Neural cell (in vitro differentiated cells): ENCODE data around the gene ZNF771. TPM values are rescaled to one million over a fixed set of nuclear protein-coding genes. Genes with fewer than 3 reads are reported as not detected.

Source experiments
- H2AFZ ChIP-seq: fragments of 200-600, 300-800 bp; sonication (generic), shearing (Covaris generic); 2 replicates; pipeline ENCODE4 v1.6.0; 2014; ENCODE audit warnings: low read depth, mild to moderate bottlenecking, antibody characterized with exemption, low read length, moderate library complexity
- H3F3A ChIP-seq: fragments of 200-600 bp; shearing (Covaris generic); 2 replicates; pipeline ENCODE4 v1.6.1; 2016; ENCODE audit warnings: mild to moderate bottlenecking, moderate library complexity, mixed read lengths, antibody characterized with exemption, low read length; ENCODE audit not compliant: insufficient read depth, poor library complexity, severe bottlenecking
- H3K27ac ChIP-seq: fragments of 200-600, 300-800 bp; sonication (generic), shearing (Covaris generic); 2 replicates; pipeline ENCODE4 v1.5.1; 2014; ENCODE audit warnings: mild to moderate bottlenecking, low read length, moderate library complexity
- H3K27me3 ChIP-seq: fragments of 300-800, 200-600 bp; sonication (generic), shearing (Covaris generic); 2 replicates; pipeline ENCODE4 v1.6.0; 2014; ENCODE audit warnings: mild to moderate bottlenecking, low read depth, low read length, moderate library complexity; ENCODE audit not compliant: insufficient read depth
- H3K36me3 ChIP-seq: fragments of 300-800, 200-600 bp; sonication (generic), shearing (Covaris generic); 2 replicates; pipeline ENCODE4 v1.5.1; 2014; ENCODE audit warnings: mild to moderate bottlenecking, antibody characterized with exemption, low read length, moderate library complexity; ENCODE audit not compliant: insufficient read depth
- H3K4me2 ChIP-seq: fragments of 300-800, 200-600 bp; sonication (generic), shearing (Covaris generic); 2 replicates; pipeline ENCODE4 v1.6.0; 2014; ENCODE audit warnings: mild to moderate bottlenecking, low read length
- H3K4me3 ChIP-seq: fragments of 300-800, 200-600 bp; sonication (generic), shearing (Covaris generic); 2 replicates; pipeline ENCODE4 v1.5.1; 2014; ENCODE audit warnings: mild to moderate bottlenecking, low read length, moderate library complexity
- H3K79me2 ChIP-seq: fragments of 200-600 bp; shearing (Covaris generic); replicated peaks from 2 replicates; pipeline ENCODE4 v1.6.0; 2014; ENCODE audit warnings: mild to moderate bottlenecking, low read length, moderate library complexity; ENCODE audit not compliant: insufficient read depth
- H3K9ac ChIP-seq: fragments of 300-800, 200-600 bp; sonication (generic), shearing (Covaris generic); 2 replicates; pipeline ENCODE4 v1.6.1; 2016; ENCODE audit warnings: mild to moderate bottlenecking, low read length, mixed read lengths
- H3K9me2 ChIP-seq: fragments of 200-600 bp; shearing (Covaris generic); 2 replicates; pipeline ENCODE4 v1.6.1; 2016; ENCODE audit warnings: mild to moderate bottlenecking, low read length, mixed read lengths; ENCODE audit not compliant: insufficient read depth
- H3K9me3 ChIP-seq: fragments of 200-600, 300-800 bp; sonication (generic), shearing (Covaris generic); 2 replicates; pipeline ENCODE4 v1.6.1; 2016; ENCODE audit warnings: mild to moderate bottlenecking, mixed run types, low read length, moderate library complexity, mixed read lengths
- H4K20me1 ChIP-seq: fragments of 200-600 bp; shearing (Covaris generic); 2 replicates; pipeline ENCODE4 v1.6.1; 2016; ENCODE audit warnings: mild to moderate bottlenecking, mixed run types; ENCODE audit not compliant: insufficient read depth
- EP300 ChIP-seq: fragments of 450-650 bp; conservative IDR thresholded peaks from 2 replicates; pipeline ENCODE4 v1.6.1; 2014; ENCODE audit warnings: antibody characterized with exemption, mild to moderate bottlenecking, moderate library complexity; ENCODE audit not compliant: poor library complexity, severe bottlenecking
- EZH2 ChIP-seq: fragments of 200-600, 300-800 bp; shearing (Covaris generic), sonication (generic); IDR thresholded peaks from 2 replicates; pipeline ENCODE4 v1.6.1; 2014; ENCODE audit warnings: antibody characterized with exemption, low read length, borderline replicate concordance, mild to moderate bottlenecking; ENCODE audit not compliant: insufficient read depth, poor library complexity, severe bottlenecking
- MXI1 ChIP-seq: fragments of 450-650 bp; conservative IDR thresholded peaks from 2 replicates; pipeline ENCODE4 v1.6.1; 2014; ENCODE audit warnings: antibody characterized with exemption, mild to moderate bottlenecking; ENCODE audit not compliant: poor library complexity, severe bottlenecking
- POLR2AphosphoS5 ChIP-seq: IDR thresholded peaks from 2 replicates; pipeline ENCODE4 v1.6.1; 2012
- RAD21 ChIP-seq: fragments of 450-650 bp; conservative IDR thresholded peaks from 2 replicates; pipeline ENCODE4 v1.6.1; 2014; ENCODE audit warnings: antibody characterized with exemption, mild to moderate bottlenecking, moderate library complexity
- REST ChIP-seq: IDR thresholded peaks from 2 replicates; pipeline ENCODE4 v1.6.1; 2012; ENCODE audit warnings: borderline replicate concordance
- SMC3 ChIP-seq: fragments of 450-650 bp; conservative IDR thresholded peaks from 2 replicates; pipeline ENCODE4 v1.6.1; 2014; ENCODE audit warnings: antibody characterized with exemption, mild to moderate bottlenecking, moderate library complexity; ENCODE audit not compliant: poor library complexity
- TAF1 ChIP-seq: IDR thresholded peaks from 2 replicates; pipeline ENCODE4 v1.6.1; 2012; ENCODE audit warnings: low read depth
- polyA plus RNA-seq: library from polyadenylated mRNA; depleted of rRNA; stranded (reverse); fragments of >200 nt; gene quantifications from 2 replicates; pipeline ENCODE4 v1.2.3, GENCODE V29; 2014
- TF ChIP-seq, protein P1 (sequence below): fragments of 450-650 bp; IDR thresholded peaks from 2 replicates; pipeline ENCODE4 v1.5.1; 2014; ENCODE audit warnings: antibody characterized with exemption, mild to moderate bottlenecking, moderate library complexity; ENCODE audit not compliant: poor library complexity, severe bottlenecking

Gene ZNF771
- polyA plus RNA-seq, 1 donor from 2014 or later, result 11.7 TPM

DNA sequence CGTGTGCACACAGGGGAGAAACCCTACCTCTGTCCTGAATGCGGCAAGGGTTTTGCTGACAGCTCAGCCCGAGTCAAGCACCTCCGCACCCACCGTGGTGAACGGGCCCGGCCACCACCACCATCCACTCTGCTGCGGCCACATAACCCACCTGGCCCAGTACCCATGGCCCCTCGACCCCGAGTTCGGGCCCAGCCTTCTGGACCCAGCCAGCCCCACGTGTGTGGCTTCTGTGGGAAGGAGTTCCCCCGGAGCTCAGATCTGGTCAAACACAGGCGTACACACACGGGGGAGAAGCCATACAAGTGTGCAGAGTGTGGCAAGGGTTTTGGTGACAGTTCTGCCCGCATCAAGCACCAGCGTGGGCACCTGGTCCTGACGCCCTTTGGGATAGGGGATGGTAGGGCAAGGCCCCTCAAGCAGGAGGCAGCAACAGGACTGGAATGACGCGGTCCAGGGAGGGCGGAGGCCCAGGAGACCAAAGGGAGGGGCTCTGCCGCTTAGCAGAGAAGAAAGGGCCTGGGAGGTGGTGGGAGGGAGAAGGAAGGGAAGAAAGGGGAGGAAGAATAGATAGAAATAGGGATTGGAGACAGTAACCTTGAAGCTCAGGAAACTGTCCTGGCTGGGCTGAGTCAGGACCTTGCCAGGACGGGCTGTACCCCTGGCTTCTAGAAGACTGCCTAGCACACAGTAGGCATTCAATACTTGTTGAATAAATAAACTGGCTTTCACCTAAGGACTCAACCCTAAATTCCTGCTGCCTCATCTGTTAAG, 8.6 kb upstream of the ZNF771 start:
- peaks cover 12% of the 10 kb centered on the region for H3F3A ChIP-seq
- no peaks in the 10 kb centered on the region for H3K9me3 ChIP-seq
- TF ChIP-seq MXI1, result no peak
- peak overlapping the region; percentile 68 for H3K4me3 ChIP-seq
- H3K79me2 ChIP-seq, result peaks cover 29% of the 10 kb centered on the region
- H3K4me2 ChIP-seq, result peak overlapping the region; percentile 85
- H2AFZ ChIP-seq, result no peak overlapping the region
- no peaks in the 10 kb centered on the region for H3K27me3 ChIP-seq
- peaks cover 7% of the 10 kb centered on the region for H3K36me3 ChIP-seq
- H4K20me1 ChIP-seq, result no peaks in the 10 kb centered on the region
- no peaks in the 10 kb centered on the region for H3K9me2 ChIP-seq
- H3K9ac ChIP-seq, result peak overlapping the region; percentile 88
- peak overlapping the region; percentile 99 for H3K27ac ChIP-seq

- Histone ChIP-seq H3F3A (peaks cover 12% of the 10 kb centered on the region), H3K36me3 (peaks cover 7% of the 10 kb centered on the region), H3K79me2 (peaks cover 21% of the 10 kb centered on the region), H3K9me2 (no peaks in the 10 kb centered on the region), H3K4me2 (peak overlapping the region; percentile 85), H2AFZ (no peak overlapping the region), H3K27me3 (no peaks in the 10 kb centered on the region), H3K9me3 (no peaks in the 10 kb centered on the region), H3K27ac (peak overlapping the region; percentile 99), H3K4me3 (peak overlapping the region; percentile 68), H3K9ac (peak overlapping the region; percentile 88), H4K20me1 (no peaks in the 10 kb centered on the region)
- no peak for TF ChIP-seq TAF1
- no peak for TF ChIP-seq REST
- TF ChIP-seq, protein P1, sequence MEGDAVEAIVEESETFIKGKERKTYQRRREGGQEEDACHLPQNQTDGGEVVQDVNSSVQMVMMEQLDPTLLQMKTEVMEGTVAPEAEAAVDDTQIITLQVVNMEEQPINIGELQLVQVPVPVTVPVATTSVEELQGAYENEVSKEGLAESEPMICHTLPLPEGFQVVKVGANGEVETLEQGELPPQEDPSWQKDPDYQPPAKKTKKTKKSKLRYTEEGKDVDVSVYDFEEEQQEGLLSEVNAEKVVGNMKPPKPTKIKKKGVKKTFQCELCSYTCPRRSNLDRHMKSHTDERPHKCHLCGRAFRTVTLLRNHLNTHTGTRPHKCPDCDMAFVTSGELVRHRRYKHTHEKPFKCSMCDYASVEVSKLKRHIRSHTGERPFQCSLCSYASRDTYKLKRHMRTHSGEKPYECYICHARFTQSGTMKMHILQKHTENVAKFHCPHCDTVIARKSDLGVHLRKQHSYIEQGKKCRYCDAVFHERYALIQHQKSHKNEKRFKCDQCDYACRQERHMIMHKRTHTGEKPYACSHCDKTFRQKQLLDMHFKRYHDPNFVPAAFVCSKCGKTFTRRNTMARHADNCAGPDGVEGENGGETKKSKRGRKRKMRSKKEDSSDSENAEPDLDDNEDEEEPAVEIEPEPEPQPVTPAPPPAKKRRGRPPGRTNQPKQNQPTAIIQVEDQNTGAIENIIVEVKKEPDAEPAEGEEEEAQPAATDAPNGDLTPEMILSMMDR, result no peak
- no peak for TF ChIP-seq POLR2AphosphoS5
- no peak for TF ChIP-seq MXI1
- no peak for TF ChIP-seq EZH2
- TF ChIP-seq RAD21, result no peak
- no peak for TF ChIP-seq SMC3
- TF ChIP-seq EP300, result no peak
Observed at GRCh38 chr16:30399435-30400186, 7.8 kb upstream of the ZNF771 start.
